Stimulated activated naive CD4-positive, alpha-beta T cell treated with Interleukin-2 at 50 U/mL for 16 hours (primary cell): ENCODE data around the gene BUB1B.

Experiments used
- DNase-seq: peaks from one replicate; lab custom pipeline; 2025; lab: John Stamatoyannopoulos, UW

BUB1B gene

DNA sequence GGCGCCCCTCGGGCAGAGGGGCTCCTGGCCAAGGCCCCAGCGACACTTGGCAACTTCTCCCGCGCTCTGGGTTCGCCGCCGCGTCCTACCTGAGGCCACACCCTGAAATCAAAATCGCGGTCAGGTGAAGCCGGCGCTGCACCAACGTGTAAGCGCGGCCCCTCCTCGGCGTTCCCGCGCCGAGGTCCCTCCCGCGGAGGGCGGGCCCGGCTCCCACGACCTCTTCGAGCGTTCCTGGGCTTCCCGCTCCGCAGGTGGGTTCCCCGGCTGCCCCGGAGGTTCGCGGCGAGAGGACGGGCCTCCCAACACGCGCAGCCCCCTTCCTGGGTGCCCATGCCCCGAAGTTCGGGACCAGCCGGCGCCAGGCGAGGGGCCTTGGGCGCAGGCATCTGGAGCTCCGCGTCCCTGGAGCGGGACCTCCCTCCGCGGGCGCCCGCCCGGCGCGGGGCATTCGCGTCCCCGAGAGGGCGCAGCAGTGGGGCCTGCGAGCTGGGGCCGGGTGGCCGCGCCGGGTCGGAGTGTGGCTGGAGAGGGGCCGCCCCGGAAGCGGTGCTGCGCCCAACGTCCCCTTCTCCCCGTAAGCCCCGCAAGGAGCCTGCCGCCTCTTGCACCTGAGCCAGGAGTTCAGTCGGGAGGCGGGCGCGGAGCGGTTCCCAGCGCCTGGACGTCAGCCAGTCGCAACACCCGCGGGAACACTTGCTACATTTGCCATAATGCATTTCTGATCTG lies 91.7 kb downstream of the BUB1B start:
- no peak for DNase-seq

DNA sequence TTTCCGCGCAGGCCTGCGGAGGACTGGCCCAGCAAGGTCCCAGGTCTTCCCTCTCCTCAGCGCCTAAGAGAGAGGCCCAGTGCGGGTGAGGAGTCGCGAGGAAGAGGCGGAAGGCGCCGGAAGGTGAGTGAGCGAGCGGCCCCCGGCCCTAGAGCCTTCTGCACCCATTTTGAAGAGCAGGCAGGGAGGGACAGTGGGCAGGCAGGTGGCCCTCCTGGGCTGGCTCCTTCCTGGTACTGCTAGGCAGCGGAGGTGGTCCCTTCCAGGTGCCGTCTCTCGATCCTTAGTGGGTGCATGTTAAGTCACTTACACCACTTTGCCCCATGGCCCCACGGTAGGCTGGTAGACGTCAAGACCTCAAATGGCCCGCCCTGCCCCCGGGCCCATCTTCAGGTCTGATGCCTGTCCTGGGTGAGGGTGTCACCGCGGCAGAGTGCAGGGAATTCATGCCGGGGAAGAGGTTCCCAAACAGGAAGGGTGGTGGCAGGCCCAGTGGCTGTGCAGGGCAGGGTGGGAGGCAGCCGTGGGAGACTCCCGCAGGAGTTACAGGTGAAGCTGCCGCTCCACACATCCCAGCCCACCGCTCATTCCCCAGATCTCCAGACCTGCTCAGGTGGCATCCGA lies 92.4 kb downstream of the BUB1B start:
- DNase-seq = no peak

DNA sequence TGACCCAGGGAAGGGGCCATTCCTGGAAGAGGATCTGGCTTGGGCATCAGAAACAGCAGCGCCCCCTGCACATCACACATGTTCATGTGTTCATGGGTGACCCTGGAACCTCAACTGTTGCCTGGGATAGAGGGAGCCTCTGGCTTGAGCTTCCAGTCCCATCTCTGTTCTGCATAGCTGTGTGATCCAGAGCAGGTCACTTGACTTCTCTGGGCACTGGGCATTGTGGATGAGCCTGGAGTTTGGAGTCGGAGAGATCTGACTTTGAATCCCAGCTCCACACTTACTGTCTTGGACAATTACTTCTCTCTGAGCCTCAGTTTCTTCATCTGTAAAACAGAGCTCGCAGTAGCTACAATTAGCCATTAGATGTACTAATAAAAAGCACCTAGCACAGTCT lies 93.6 kb downstream of the BUB1B start:
- DNase-seq = no peak

DNA sequence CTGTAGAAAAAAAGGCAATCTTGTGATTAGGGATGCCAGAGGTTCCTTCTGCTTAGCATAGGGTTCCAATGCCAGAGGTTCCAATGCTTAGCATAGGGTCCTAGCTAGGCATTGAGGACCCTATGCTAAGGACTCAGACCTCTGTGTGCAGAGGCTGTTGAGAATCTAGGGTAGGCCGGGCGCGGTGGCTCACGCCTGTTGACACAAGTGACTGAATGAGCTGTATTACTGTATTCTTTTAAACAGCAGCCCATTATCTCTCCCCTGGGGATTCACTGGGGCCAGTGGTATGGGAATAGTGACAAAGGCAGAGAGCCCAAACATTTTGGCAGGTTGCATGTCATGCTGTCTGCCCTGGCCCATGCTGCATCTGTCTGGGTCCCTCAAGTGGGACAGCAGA lies 94.2 kb downstream of the BUB1B start:
- no peak for DNase-seq

DNA sequence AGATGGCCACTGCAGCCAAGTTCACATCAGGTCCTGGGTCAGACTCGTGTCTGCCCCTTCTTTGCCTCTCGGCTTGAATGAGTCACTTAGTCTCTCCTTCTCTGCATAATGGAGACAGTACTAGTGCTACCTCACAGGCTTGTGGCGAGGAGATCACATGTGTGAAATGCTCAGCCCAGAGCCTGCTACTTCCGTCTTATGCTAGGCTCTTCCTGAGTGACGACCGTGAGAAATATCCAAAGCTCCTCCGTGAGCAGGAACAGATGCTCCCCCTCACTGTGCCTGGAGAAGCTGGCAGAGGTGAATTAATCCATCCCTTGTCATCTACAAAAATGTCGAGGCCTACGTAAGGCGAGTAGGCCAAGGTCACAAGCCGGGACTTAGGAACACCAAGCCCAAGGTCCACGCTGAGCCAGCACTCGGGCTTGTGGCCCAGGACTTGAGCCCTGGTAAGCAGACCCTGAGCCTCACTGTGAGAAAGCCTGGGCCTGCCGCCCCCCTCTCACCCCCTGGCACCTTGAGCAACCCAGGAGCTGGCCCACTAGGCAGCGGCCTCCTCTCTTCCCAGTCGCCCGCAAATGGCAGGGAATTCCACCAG lies 95.9 kb downstream of the BUB1B start:
- DNase-seq = no peak

DNA sequence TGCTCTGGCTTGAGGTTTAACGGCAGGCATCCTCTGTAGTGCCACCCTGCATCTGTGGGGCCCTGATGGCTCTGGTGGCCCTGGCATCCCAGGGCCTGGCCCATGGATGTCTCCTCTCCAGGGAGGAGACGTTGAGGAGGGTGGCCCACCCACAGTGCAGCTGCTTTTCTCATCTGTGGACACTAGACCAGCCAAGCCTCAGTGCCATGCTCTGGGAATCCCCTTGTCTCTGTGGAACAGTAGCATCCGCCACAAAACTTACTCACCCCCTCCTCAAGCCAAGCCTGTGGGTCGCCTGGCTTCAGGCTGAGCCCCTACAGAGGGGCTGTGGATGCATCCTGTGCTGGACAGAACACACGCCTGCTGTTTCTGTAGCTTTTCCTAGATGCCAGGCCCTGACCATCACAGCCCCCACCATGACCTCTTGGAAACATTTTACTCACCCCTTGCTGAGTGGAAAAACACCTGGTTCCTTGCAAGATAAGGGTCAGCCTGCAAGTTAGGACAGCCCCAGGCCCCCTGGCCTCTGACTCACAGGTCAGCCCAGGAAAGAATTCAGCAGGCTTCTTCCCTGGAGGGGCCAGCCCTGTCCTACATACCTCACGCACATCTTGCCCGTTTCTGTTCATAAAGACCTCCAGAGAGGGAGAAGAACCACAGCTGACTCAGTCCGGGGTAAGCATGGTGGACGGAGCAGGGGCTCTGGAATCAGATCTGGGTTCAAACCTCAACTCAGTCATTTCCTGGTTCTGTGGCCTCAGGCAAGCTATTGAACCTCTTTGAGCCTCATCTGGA lies 97.0 kb downstream of the BUB1B start:
- DNase-seq = no peak

DNA sequence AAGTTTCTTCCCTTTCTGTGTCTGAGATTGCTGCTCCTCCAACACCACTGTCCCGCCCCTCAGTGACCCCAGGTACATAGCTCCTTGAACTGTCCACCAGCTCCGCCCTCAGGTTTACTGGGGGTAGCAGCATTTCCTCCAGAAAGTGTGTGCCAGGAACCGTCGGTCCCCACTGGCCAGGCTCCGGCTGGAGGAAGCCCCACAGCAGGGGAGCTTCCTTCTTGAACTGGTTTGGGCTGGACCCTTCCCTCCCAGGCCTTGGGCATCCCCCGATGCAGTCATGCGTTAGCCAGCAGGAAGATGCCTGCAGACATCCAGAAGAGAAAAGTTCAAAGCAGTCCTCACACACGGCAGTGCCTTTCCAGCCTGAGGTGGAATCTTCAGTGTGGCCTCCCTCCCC lies 97.7 kb downstream of the BUB1B start:
- no peak for DNase-seq

DNA sequence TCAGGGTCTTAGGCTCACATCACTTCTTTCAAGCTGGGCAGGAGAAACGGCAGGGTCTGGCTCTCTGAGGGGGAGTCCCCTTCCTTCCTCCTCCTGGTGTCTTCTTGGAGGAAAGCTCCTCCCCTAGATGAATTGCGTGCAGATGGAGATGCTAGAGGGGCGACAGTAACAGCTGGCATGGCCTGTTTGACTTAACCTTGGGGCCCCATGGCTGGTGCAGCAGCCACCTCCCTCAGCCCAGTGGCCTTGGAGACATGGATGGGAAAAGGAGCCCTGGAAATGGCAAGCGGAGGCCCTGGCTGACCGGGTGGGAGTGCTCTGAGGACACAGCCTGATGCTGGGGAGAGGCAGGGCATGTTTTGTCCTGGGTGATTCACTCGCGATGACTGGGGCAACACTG lies 98.2 kb downstream of the BUB1B start:
- no peak for DNase-seq

DNA sequence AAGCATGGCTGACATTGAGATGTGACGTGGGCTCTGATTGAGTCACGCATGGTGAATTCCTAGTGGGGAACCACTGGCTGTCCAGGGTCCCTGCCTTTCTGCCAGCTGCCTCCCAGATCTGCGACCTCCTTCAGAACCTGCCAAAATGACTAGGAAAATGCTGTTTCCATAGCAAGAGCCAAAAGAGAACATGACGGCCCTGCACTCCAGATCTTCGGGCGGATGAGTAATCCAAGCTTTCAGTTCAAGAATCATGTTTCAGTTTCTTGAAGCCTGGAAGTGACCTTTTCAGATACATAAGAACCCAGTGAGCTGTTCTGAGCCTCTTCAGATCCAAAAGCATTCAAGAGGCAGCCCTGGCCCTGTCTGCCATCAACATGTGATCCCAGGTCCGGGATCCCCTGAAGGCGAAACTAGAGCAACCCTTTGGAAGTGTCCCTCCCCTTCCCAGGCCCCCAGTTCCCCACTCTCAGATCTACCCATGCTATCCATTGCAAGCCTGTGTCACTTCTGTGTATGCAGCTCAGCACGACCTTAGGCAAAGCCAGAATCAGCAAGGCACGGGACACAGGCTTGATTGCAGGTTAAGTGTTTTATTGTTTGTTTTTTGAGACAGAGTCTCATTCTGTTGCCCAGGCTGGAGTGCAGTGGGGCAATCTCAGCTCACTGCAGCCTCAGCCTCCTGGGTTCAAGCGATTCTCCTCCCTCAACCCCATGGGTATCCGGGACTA lies 102.3 kb downstream of the BUB1B start:
- DNase-seq = no peak

DNA sequence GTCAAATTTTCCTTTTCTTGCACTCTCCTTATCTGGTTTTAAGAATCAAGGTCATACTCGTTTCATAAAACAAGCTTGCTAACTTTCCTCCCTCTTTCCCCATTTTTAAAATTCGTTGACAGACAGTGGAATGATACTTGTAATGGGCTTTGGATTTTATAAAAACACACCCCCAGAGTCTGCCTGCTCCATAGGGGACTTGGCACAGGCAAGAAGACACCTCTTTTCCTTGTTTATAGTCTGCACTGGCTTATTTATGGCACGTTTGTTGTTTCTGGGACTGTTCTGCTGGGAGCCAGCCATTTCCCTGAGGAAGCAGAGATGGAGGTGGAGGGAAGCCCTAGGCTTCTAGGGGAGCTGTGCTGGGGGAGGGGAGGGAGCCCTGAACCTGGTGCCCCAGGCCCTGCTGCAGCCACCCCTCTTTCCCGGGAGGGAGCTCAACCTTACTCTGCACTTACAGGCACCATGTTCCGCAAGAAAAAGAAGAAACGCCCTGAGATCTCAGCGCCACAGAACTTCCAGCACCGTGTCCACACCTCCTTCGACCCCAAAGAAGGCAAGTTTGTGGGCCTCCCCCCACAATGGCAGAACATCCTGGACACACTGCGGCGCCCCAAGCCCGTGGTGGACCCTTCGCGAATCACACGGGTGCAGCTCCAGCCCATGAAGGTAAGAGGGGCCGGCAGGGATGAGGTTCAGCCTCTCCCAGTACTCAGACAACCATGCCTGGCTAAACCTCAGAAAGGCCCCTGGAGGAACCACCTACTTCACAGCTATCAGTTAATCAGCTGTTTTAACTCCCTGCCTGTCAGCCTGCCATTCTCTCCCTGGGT lies 103.7 kb downstream of the BUB1B start:
- DNase-seq = no peak

DNA sequence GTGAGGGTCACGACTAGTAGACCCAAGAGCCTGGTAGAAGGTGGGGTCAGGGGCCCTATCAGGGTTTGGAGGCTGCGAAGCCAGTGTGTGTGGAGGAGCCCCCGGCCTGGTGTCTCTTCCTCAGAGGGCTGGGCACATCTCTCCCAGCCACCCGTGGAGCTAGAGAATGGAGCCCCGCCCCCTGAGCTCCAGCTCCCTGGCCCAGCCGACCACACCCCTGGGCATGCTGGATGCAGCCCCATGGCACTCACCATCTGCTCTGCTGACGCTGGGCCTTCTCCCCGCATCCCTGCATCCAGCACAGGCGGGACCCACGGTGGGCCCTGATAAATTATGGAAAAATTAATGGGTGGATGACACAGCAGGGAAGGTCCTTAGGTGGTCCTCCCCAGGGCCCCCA lies 104.5 kb downstream of the BUB1B start:
- DNase-seq = no peak

DNA sequence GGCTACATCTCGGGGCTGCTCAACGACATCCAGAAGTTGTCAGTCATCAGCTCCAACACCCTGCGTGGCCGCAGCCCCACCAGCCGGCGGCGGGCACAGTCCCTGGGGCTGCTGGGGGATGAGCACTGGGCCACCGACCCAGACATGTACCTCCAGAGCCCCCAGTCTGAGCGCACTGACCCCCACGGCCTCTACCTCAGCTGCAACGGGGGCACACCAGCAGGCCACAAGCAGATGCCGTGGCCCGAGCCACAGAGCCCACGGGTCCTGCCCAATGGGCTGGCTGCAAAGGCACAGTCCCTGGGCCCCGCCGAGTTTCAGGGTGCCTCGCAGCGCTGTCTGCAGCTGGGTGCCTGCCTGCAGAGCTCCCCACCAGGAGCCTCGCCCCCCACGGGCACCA lies 105.0 kb downstream of the BUB1B start:
- DNase-seq = no peak

DNA sequence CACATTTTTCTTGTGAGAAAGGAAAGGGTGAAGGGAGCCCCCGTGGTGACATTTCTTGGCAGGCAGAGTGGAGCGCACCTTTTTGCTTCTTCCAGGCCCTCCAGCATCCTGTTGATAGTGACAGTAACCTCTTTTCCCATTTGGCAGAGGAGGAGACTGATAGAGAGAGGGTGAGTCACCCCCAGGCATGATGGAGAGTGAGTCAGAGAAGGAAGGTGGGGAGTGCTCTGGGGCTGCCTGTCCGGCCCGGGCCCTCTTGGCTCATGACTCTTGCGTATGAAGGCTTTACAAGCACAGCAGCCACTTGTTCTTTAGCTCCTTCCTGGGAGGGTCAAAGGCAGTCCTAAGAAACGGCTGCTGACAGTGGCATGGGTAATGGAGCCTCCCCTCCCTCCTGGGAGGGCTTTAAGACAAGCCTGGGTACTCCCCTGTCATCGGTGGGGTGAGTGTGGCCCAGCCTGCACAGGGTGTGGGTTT lies 106.0 kb downstream of the BUB1B start:
- DNase-seq = no peak

DNA sequence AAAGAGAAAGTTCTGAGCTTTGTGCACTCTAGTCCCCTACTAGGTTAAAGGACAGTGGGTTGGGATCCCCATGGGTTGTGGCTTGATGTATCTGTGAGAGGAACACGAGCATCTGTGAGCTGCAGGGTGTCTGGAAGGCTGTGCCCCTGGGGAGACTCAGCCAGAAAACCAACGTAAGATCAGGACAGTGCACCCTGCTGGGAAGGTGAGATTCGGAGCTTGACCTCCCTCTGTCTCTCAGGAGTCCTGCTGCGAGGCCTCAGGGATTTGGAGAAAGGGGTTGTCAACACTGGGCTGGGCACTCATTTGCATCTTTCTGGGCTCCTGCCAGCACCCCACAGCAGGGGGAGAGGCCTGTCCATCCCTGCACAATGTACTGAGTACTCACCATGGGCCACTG lies 106.8 kb downstream of the BUB1B start:
- no peak for DNase-seq

DNA sequence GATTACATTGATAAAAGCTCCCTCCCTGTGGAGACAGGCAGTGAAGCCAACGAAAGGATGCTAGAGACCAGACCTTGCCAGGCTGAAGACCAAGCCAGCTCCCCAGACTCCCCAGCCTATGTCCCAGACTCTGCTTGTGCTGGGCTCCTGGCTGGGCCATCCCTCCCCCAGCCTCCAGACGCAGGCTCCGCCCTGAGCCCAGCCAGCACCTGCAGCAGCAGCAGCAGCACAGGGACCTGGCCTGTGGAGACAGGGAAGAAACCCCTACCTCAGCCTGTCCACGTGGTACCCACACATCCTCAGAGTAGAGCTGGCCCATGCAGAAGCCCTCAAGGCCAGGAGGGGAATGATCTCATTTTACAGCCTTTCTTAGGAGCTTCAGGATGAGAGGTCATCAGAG lies 108.7 kb downstream of the BUB1B start:
- no peak for DNase-seq

DNA sequence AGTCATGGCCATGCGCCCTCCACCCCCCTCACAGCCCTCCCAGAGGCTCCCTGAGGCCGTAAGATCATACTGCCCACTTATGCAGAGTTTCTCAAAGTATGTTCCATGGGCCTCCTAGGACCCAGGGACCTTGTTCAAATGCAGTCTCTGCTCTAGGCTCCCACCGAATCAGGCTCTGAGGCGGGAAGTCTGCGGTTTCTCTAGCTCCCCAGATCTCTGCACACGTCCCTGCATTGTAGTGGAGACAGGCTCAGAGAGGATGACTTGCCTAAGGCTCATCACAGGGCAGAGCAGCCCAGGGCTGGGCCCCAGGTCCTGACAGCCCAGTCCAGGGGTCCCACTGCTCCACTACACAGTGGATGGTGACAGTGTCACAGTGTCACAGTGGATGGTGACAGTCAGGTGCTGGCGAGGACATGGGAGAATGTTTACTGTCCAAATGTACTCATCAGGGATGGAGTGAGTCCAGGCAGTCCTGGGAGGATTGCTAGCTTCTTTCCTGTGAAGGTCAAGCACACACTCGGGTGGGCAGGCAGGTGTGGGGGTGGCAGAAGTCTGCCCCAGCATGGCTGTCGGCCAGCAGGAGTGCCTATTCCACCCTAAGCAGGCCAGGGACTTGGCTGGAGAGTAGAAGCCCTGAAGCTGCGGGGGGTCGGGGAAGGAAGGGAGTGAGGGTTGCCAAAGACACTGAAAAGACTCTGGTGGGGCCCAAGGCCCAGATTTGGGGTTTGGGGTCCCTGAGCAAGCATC lies 109.6 kb downstream of the BUB1B start:
- no peak for DNase-seq
